Astrocyte of the hippocampus (primary cell): ENCODE measurements around the gene PLCL1.

Experiments used
- DNase-seq: peaks from one replicate; pipeline ENCODE4 v3.0.0; 2011; ENCODE audit warnings: low read depth, low spot score

Gene PLCL1

DNA sequence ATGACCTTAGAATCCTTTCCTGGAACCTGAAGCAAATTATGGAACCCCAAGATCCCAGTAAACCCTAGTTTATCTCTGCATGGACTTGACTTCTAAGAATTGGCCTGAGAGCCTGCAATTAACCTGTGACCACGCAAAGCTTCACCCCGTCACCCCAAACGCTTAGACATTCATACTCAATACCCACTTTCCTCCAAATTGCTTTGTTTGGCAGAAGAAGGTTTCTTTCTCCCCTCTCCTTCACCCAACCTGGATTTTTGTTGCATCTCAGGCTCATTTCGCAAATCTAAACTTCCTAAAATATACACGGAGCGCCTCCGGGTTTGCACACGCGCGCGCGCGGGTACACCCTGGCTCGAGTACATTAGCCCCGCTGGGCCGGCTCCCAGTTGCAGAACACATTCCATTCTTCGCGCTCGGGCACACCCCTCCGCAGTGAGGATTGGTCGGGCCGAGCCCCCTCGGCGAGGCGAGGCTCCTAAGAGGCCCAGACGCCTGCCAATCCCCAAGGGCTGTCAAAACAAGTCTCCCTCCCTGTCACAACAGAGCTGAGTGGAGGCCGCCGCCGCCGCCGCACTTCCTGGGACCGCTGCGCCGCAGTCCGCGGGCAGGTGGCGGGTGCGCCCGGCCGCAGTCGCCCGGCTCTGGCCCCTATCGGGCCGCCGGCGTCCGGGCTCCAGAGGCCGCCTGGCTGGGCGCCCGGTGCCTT is at the start of gene PLCL1:
TSS of gene PLCL1 (plus strand) at position 545 of the 709 bp plus-strand sequence.
- peak; percentile 97 for DNase-seq

DNA sequence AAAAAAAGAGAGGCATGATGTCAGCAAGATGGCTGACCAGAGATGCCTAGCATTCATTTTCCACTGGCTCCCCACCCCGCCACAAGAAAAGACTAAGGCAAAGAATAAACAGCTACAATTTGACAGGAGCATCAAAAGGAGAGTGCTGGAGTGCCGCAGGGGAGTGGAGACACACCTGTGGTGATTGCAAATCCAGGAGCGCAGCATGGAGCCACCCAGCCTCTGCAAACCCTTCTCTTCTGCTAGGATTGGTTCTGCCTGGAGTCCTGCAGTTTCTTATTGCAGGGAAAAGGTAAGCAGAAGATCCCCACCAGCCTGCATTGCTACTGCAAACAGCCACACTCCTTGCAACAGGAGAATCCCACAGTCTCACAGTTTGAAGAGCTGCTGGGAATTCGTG is 45.4 kb upstream of the PLCL1 start:
- no peak for DNase-seq

DNA sequence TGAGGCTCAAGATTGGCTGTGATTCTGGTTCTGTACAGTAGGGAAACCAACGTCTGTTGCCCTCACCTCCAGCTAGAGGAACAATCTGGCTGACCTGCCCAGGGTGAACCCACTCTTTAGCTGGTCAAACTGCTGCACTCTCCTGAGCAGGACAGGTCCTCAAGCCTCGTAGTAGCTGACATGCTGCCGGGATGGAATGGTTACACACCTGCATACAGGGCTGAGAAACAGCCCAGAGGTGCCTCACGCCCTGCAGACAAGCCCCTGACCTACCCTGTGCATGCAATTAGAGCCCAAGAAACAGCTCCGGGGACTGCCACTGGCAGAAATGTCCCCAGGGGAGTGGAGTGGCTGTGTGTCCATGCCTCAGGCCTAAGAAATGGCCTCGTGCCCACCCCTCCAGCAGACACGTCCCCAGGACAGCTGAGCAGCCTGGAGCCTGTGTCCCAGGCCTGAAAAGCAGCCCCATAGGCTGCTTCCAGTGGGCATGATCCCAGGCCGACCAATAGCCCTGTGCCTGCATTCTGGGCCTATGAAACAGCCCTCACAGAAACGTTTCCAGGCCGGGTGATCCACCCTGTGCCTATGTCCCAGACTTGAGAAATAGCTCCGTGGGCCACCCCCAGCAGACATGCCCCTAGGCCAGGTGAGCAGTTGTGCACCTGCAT is 44.6 kb upstream of the PLCL1 start:
- DNase-seq, result no peak

DNA sequence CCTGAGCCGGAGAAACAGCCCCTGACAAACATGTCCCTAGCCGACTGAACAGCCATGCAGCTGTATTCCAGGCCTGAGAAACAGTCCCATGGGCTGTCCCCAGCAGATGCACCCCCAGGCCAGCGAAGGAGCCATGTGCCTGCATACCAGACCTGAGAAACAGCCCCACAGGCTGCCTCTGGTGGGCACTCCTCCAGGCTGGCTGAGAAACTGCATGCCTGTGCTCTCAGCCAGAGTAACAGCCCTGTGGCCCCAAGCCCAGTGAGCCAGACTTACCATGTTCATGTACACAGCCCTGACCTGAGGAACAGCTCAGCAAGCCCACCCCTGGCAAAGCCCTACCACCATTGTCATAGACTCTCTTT is 44.1 kb upstream of the PLCL1 start:
- no peak for DNase-seq

DNA sequence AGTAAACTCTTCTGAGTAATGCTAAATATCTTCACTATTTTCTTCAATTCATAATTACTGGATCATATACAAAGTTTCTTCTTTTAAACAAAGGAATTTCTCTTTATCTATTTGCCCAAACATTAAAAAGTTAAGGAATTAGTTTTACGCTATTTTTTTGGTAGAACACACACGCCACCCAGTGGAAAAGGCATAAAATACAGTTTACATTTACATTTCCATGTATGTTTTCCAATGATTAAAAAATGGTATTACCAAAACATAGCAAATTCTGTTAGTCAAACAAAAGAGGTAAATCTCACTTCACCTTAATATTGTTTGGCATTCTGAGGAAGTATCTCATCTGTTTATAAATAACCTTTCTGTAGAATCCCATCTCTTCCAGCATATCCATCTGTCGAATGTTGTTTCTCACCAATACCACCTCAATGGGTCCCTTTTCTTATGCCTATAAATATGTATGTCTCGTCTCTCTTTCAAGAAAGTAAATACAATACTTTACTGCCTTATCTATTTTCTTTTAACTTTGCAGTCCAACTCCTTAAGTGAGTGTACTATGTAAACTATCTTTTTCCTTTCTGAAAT is 26.5 kb upstream of the PLCL1 start:
- DNase-seq, result peak; percentile 51

DNA sequence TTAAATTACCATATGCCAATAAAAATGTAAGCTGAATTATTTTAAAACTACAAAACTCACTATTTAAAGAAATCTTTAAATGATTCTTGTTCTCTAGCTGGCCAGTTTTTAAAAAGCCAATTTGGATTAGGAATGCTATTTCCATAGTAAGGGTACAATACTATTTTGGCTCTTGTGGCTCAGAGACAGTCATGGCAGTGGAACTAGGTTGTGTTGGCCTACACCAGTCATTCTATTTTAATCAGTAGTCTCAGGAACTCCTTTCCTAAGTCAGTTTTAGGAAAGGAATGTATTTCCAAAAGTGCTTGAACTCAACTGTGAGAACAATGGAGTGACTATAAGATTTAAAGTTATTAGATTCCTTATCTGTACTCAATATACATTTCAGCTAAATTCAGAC is 25.1 kb upstream of the PLCL1 start:
- DNase-seq, result no peak

DNA sequence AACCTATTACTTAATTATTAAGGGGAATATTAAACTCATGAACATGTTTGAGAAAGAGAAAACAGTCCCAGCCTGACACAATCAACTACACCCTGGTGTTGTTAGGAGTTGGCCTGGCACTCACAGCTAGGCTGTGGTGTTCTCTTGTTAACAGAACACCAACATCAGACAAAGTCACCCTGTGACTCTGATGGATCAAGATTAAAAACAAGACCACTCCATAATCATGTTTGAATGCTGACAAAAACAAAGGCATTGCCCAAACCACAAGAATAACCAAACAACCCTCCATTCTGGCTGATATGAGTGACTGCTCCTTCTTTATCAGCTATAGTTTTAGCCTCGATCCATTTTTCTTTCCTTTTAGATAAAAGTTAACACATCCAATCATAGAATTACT is 22.3 kb upstream of the PLCL1 start:
- no peak for DNase-seq

DNA sequence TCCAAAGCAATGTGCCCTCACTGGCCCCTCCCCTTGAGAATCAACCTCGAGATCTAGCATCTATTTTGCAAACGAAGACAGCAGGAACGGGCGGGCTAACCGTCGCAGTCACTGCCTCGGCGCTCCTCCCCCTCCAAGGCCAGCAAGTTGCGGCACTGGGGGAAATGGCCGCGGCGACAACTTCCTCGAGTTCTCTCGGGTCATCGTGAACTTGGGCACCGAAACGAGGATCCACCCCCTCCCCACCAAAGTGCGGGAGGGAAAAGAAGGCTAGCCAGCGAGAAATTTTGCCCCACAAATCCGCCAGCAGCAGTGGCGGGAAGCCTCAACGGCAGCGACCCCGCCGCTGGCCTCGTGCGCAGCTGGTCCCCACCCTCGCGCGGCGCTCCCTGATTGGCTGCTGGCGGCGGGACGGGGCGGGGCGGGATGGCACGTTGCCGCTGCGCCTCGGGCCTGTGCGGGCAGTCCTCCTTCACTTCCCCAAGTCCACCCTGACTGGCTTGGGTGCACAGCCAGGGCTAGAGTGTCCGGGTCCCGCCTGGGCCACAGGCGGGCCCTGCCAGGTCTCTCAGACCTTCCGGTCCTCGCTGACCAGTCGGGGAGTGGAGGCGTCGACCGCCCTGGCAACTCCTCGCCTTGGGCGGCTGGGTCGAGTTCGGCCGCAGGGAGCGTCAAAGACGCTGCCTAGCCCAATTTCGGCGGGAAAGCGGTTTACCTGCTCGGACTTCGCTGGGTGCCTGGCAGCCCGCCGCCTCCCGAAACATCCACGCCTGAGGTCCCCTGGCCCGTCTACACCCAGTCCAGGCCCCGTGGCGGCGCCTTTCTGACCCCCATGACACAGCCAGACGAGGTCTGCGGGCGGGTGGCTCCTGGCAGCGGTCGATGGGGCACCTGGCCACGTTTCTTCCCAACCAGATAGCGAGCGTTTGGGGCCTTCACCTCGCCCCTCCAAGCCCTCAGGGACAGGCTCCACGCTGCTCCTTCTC is 19.1 kb upstream of the PLCL1 start, which contains the start of gene BOLL:
TSS of gene BOLL (minus strand) at position 364 of the 986 bp plus-strand sequence. CDS start 3,469 bp downstream, outside the sequence.
- DNase-seq, result no peak

DNA sequence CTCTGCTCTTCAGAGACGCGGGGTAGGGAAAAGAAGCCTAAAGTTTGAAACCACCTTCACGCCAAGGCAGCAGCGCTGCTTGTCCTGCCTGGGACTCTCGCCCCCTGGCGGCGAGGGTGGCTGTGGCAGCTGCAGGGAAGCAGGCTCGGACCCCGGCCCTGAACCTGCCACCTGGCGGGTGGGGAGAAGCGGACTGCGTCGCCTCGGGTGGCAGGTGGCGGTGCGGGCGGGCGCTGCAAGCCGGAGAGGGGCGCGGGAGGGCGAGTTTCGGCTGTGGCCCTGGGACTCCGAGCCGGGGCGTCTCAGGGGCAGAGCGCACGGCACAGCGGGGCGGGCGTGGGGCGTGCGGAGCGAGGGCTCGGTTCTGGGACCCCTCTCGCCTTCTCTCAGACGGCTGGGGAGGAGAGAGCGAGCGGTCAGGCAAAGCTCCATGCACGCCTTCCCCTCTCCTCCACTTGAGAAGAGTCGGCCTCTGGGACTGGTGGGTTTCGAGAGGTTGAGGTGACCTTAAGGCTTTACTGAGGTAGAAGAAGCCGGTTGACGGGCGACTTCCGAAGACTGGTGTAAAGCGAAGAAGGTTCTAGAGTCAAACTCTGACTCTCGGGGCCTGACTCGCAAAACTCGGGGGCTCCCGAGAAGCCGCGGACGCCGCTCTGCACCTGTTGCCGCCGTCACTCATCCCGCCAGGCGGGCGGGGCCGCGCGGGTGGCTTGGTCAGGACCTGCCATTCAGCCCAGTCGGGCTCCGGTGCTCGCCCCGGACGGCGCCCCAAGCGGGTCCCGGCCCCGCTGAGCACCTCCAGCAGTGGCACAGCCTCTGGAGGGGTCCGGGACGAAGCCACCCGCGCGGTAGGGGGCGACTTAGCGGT is 18.1 kb upstream of the PLCL1 start:
- DNase-seq, result peak; percentile 23

DNA sequence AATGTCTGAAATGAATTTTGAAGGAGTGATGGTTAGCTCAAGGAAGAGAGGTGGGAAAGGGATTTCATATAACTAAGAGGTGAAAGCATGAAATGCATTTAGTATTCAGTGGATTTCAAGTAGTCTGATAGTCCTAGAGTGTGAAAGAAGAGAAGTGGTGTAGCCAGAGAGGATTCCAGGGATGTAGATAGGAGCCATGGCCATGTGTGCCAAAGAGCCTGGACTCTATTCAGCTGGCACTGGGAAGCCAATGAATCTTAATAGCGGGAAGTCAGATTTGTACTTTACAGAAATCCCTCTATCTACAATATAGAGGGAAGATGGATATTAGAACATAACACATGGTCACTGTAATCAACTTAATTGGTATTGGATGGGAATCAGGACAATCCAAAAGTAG is 10.9 kb upstream of the PLCL1 start:
- DNase-seq, result no peak

DNA sequence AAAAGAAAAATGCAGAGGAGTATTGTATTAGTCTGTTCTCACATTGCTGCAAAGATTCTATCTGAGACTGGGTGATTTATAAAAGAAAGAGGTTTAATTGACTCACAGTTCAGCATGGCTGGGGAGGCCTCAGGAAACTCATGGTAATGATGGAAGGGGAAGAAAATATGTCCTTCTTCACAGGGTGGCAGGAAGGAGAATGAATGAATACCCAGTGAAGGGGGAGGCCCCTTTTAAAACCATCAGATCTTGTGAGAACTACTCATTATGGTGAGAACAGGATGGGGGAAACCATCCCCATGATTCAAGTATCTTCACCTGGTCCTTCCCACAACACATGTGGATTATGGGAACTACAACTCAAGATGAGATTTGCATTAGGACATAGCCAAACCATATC is 9.1 kb upstream of the PLCL1 start:
- DNase-seq, result no peak

DNA sequence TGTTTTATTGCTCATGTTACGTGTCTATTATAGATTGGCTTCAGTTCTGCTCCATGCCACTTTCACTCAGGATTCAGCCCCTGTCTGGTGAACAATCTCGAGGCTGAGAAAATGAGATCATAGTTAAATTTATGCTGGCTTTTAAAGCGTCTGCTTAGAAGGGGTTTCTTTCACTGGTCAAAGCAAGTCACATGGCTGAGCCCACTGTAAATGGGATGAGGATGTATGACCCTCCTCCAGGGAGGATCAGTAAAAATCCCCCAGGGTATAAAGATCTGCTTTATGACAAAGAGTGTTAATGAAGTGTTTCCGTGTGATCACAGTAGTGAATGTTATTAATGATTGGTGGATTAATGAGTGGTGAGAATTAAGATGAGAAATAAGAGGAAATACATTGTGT is 6.2 kb upstream of the PLCL1 start:
- no peak for DNase-seq

DNA sequence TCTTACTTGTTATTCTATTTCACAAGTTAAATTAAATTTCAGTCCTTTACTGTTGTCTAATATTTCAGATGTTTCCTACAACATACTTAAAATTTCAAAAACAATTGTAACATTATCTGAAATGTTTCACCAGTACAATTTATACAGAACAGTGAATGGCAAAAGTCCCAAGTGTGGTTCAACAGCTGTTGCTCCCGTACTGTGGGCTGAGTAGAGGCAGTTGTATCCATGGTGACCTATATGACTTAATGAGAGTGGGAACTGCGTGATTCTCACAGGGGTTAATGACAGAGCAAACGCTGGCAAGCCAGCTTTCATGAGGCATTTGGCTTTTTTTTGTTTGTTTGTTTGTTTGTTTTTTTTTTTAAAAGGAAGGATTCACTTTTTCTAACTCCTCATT is 5.3 kb upstream of the PLCL1 start:
- DNase-seq, result no peak

DNA sequence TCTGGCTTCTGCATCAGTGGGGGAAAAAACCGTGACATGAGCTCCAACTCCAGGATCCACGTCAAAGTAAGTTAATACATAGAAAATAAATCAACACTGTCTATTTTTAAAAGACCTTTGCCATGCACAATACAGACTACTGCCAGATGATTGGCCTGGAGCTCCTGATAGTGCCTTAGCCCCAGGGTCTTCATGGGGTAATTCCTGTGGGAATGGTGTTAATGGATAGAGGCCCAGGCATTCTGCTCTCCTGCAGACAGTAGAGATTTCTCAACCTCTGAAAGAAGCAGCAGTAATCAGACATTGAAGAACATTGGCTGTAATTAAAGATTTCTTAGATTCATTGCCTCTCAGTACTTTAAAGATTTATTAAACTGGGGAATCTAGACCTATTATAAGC is 4.3 kb upstream of the PLCL1 start:
- DNase-seq, result no peak

DNA sequence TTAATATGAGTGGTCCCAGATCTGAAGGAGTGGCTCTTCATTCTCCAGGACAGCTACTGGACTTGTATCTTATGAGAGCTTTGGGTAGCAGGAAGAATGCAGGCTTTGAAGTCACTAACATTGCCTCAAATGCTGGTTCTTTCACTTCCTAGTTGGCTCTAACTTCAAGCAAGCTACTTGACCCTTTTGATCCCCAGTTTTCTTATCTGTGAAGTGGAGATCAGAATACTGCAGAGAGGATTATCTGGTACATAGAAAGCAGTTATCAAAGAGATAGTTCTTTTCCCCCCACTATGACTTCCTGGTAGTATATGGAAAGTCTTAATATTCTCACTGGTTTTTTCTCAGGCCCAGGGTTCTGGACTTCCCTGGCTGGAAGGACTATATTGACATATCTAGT is 3.4 kb upstream of the PLCL1 start:
- no peak for DNase-seq

DNA sequence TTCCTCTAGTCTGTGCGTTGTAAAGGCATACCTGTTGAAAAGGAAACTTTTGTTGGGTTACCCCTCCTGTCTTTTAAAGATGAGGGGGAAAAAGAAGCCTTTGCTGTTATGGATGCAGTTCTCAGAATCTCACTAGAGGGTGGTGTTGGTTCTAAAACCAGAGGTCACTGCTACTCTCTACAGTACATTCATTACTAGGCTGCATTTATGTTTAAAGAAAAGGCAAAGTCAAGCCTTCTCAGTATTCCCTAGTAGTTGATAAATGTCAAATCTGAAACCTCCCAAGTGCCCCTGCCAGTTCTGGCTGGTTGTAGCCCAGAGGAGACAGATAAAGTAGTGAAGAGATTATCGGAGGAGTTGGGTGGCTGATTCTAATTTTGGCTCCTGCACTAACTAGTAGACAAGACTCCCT is 1.4 kb upstream of the PLCL1 start:
- DNase-seq, result peak; percentile 75

DNA sequence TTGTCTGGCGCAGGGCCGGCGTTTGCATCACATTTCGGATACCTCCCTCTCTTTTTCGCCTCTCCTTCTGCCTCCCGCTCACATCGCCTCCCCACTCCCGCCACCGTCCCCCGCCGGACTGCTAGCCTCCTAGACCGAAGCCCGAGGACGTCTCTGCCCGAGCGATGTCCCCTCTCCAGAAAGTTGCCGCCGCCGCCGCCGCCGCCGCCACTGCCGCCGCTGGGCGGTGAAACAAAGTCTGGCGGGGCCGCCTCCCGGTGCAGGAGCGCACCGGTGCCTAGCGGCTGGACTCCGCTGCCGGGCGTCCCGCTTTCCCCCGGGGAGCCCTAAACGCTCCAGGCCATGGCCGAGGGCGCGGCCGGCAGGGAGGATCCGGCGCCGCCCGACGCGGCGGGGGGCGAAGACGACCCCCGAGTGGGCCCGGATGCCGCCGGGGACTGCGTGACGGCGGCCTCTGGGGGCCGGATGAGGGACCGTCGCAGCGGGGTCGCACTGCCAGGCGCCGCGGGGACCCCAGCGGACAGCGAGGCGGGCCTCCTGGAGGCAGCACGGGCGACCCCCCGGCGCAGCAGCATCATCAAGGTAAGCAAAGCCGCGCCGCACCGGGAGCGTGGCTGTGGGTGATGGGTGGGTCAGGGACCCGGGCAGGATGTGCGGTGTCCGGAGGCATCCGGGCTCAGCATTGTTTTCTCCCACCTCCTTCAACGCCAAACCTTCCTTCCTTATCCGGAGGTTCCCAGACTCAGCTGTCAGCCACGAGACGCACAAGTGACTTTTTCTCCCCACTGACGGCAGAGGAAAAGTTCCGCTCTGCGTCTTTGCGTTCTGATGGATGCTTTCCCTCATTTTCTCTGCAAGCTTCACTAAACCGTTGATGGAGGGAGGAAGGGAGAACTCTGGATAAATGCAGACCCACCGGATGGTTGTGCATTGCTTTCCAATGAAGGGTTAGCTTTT is 643 bp downstream of the PLCL1 start:
- peak; percentile 46 for DNase-seq

DNA sequence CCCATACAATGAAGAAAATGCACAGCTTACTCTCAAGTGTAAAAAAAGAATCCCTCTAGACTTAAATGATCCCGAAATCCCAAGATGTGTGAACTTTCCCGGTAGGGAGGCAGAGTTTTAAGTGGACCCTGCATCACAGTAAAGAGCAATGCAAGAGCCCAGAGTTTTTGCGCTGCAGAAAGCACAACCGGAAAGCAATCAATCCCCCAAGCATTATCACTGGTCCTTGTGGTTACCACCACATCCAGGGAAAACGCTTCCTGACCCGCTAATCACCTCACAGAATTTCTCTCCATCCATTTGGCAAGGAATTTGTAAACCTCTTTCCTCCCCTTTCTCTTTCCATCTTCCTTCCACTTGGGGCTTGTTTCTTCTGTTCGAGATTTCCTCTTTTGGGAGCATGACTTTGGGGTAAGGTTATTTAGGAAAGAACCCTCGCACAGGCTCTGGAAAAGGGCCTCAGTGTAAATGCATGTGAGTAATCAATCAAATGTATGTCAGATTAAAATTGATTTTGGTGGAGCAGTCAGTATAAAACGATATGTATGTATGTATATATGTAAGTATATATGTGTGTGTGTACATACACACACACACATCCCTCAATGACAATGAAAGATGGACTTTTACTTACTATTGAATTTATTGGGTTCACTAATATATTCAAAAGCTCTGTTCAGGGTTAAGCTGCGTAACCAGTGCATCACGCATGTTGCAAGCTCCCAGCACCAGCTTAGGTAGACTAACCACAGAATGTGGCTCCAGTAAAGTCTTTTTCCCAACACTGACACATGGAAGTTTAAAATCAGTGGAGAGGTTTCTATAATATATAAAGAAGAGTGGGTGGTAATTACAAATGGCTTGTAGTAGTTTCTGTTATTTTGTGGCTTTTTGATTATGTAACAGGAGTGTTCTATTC is 1.6 kb downstream of the PLCL1 start:
- peak; percentile 27 for DNase-seq

DNA sequence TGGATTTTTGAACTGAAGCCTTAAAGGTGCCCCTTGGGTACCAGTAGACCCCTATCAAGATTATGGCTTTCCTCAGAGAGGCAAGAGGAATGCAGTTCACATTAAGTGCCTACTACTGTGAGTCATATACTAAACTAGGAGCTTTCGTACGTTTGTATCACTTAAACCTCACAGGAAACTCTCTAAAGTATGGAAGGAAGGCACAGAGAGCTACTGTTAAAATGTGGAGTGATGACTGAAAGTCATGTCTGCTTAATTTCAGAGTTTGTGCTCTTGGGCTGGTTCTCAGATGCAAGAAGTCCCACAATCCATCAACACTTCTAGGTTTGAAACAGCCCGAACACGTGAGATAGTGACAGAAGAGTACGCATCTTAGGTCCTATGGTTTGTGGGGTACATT is 4.7 kb downstream of the PLCL1 start:
- no peak for DNase-seq
